NB4 (cell line): ENCODE data around the gene C19orf85.

ENCODE experiments used
- DNase-seq: peaks from one replicate; pipeline ENCODE4 v3.0.0; 2010; ENCODE audit warnings: low read depth
- H3K4me3 ChIP-seq: one replicate; pipeline ENCODE4 v1.5.1; 2011; ENCODE audit warnings: mild to moderate bottlenecking, low read depth, low read length, moderate library complexity
- POLR2A ChIP-seq: IDR thresholded peaks from 2 replicates; pipeline ENCODE4 v1.6.1; 2011; ENCODE audit warnings: mild to moderate bottlenecking; ENCODE audit not compliant: insufficient read length; ENCODE audit errors: extremely low read depth
- TF ChIP-seq, protein P1 (sequence below): IDR thresholded peaks from 2 replicates; pipeline ENCODE4 v1.6.1; 2011; ENCODE audit warnings: low read depth, low read length
- TF ChIP-seq, protein P2 (sequence below): IDR thresholded peaks from one replicate; pipeline ENCODE4 v1.5.1; 2012; ENCODE audit warnings: low read depth, low read length

Gene C19orf85

DNA sequence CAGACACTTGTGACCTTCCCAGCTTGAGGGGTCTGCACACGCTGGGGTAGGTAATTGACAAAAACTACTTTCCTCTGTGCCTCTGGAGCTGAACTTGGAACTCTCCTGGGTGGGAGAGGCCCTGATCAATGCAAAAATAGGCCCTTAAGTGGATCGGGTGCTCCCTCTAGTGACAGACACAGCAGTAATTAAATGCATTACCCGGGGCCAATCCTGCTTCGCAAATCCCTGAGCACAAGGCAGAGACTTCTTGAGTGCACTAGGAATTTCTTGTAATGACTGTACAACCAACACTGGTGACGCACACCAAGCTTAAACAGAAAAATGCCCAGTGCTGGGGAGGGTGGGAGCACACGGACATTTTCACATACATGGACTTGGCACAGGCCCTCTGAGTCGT is 46.4 kb downstream of the C19orf85 start:
- no peak overlapping the region for H3K4me3 ChIP-seq
- peak; percentile 72 for DNase-seq
- no peak for TF ChIP-seq POLR2A
- TF ChIP-seq, protein P1, sequence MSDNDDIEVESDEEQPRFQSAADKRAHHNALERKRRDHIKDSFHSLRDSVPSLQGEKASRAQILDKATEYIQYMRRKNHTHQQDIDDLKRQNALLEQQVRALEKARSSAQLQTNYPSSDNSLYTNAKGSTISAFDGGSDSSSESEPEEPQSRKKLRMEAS, result no peak
- TF ChIP-seq, protein P2, sequence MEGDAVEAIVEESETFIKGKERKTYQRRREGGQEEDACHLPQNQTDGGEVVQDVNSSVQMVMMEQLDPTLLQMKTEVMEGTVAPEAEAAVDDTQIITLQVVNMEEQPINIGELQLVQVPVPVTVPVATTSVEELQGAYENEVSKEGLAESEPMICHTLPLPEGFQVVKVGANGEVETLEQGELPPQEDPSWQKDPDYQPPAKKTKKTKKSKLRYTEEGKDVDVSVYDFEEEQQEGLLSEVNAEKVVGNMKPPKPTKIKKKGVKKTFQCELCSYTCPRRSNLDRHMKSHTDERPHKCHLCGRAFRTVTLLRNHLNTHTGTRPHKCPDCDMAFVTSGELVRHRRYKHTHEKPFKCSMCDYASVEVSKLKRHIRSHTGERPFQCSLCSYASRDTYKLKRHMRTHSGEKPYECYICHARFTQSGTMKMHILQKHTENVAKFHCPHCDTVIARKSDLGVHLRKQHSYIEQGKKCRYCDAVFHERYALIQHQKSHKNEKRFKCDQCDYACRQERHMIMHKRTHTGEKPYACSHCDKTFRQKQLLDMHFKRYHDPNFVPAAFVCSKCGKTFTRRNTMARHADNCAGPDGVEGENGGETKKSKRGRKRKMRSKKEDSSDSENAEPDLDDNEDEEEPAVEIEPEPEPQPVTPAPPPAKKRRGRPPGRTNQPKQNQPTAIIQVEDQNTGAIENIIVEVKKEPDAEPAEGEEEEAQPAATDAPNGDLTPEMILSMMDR, result peak; percentile 47
